DMS153 treated with DMSO at 0.1 percent for 48 hours (cell line): ENCODE data around the gene COL9A3.

Experiments
- DNase-seq: peaks from one replicate; lab custom pipeline; 2025; ENCODE audit not compliant: unreplicated experiment; lab: John Stamatoyannopoulos, UW

The COL9A3 gene

GRCh38 chr20:62809530-62810428 lies 7.1 kb upstream of the COL9A3 start:
- no peak for DNase-seq

GRCh38 chr20:62811320-62811719 lies 5.5 kb upstream of the COL9A3 start:
- DNase-seq: no peak

- DNase-seq: no peak
Measured at GRCh38 chr20:62811720-62812119, 5.1 kb upstream of the COL9A3 start.

- no peak for DNase-seq
Measured at GRCh38 chr20:62812181-62812906, 4.5 kb upstream of the COL9A3 start.

GRCh38 chr20:62812907-62813200 lies 4.0 kb upstream of the COL9A3 start:
- DNase-seq: no peak

DNA sequence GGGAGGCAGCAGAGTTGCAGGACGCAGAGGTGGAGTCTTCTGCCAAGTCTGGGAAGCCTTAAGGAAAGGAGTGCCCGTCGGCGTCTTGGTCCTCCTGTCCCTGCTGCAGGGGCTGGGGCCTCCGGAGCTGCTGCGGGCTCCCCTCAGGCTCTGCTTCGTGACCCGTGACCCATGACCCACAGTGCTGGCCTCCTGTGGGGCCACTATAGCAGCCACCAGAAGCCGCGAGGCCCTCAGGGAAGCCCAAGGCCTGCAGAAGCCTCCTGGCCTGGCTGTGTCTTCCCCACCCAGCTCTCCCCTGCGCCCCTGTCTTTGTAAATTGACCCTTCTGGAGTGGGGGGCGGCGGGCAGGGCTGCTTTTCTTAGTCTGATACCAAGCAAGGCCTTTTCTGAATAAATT lies 3.3 kb upstream of the COL9A3 start:
- no peak for DNase-seq

DNA sequence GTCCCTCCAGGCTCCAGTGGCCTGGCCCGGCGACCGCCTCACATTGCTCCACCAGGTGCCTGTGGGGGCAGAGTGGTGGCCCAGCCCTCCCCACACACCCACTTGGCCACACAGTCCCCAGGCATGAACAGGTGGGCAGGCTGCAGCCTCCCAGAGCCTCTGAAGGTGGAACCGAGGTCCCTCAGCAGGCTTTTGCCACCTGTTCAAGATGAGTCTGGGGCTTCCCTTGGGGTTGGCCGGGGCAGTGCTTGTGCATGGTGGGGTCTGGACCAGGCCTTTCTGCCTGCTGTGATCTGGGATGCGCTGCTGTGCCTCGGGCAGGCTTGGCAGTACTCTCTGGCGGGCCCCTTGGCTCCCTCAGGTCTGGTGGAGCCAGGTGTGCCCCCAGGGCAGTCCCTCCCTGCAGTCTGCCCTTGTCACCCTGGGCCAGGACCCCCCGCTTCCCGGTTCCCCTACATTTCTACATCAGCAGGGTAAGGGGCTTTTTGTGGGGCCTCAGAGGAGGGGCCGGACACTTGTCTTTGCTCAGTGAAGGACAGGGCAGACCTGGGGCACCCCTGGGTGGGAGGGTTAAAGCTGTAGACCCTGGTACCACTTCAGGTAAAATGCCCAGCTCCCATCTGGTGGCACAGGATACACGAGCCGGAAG lies 2.7 kb upstream of the COL9A3 start:
- no peak for DNase-seq

DNA sequence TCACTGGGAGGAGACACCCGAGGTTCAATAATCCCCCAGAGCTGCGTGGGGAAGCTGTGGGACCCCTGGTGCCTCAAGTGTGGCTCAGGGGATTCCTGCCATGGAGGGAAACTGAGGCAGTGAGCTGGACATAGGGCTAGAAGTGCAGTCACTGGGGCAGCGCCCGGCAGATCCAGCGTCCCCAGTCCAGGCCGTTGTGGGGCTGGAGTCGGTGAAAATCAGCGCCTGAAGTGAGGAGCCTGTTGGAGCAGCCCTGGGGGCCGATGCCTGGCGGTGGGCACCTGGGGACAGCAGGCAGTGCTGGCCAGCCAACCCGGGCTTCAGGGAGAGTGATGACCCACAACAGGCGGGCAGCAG lies 2.2 kb upstream of the COL9A3 start:
- no peak for DNase-seq

- DNase-seq: no peak
Measured at GRCh38 chr20:62815066-62815991, 1.5 kb upstream of the COL9A3 start.

- no peak for DNase-seq
Measured at GRCh38 chr20:62816031-62816883, 593 bp upstream of the COL9A3 start.

DNA sequence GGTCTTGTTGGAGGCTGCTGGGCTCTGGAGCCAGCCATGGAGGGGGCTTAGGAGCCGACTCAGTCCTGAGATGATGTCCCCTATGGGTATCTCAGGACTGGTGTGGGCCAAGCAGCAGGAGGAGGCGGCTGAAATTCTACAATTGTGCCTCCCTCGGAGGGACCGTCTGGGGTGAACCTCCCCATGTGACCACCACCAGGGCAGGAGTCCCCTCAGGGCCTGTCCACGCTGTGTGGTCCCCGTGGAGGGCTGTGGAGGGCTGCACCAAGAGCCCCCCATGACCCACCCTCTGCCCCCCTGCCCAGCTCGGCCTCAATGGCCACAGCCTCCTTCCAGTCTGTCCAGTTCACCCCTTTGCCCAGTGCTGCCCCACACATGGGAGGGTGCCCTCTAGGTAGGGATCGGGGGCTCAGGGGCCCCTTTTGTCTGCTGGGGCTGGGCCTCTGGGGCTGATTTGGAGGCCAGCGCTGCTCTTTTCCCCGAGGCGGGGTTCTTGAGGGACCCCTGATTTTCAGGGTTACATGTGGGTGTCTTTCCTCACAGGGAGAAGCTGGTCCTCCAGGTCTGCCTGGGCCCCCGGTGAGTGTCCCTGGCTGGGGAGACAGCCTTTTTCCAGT lies 1.2 kb downstream of the COL9A3 start:
- no peak for DNase-seq

- no peak for DNase-seq
Measured at GRCh38 chr20:62818592-62819493, 2.0 kb downstream of the COL9A3 start.

DNA sequence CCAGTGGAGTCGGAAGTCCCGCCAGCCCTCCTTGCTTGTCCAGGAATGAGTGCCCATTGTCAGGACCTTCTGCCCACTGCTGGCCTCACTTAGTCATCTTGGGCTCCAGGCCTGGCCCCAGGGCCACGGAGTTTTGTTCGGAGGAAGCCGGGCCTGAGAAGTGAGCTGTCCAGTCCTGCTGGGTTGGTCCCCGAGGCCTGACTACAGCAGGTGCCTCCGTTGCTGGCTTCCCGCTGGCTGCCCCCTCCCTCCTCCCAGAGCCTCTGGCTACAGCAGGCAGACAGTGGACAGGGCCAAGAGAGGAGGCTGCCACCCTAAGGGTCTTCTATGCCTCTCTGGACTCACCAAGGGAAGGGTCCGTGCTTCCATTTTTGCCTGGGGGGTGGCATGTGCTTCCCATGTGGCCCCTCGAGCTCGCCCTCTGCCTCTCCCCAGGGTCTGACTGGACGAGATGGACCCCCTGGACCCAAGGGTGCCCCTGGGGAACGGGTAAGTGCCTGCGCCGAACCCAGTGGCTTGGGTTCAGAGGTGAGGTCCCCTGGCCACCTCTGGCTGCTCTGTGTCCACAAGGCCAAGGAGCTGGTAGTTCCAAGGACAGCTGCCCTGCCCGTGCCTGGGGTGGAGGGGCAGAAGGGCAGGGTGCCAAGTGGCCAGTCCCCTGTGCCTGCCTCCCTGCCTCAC lies 2.8 kb downstream of the COL9A3 start:
- no peak for DNase-seq

GRCh38 chr20:62820208-62820961 lies 3.5 kb downstream of the COL9A3 start:
- no peak for DNase-seq

GRCh38 chr20:62820962-62821725 lies 4.3 kb downstream of the COL9A3 start:
- DNase-seq: no peak

DNA sequence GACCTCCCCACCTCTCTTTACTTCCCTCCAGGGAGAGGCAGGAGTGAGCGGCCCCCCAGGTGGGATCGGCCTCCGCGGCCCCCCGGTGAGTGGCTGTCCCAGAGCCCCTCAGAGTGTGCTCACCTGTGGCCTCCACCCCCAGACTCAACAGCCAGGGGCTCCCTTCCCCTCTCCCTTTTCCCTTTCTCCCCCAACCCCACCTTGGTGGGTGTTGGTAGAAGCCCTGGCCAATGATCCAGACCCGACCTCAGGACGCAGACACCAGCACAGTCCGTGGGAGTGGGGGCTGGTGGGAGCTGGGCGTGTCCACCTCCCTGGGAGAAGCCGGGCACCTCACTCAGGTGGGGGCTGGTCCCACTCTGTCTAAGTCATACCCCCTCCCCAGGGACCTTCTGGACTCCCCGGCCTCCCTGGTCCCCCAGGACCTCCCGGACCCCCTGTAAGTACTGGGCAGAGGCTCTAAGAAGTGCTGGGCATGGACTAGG lies 4.9 kb downstream of the COL9A3 start:
- DNase-seq: no peak
